Ovary (tissue), 9 donors: Measurements from ENCODE around the gene ANKRD50. TPM values are rescaled to one million over a fixed set of nuclear protein-coding genes. Genes with fewer than 3 reads are reported as not detected.

ENCODE experiments used
- DNase-seq, 5 donors: peaks; one replicate each; pipeline ENCODE4 v3.0.0-alpha.2; 2019 to 2020
- H3K27ac ChIP-seq, 2 donors: fragments of 200-600 bp; one replicate each; pipeline versions ENCODE4 v1.5.1 to v1.8.0; 2019 to 2022
- H3K27me3 ChIP-seq: fragments of 200-600 bp; one replicate; pipeline ENCODE4 v1.8.0; 2022
- H3K36me3 ChIP-seq: fragments of 200-600 bp; sonication (generic); one replicate; pipeline ENCODE4 v1.5.1; 2019
- H3K4me1 ChIP-seq: one replicate; pipeline ENCODE4 v1.8.1; 2013; ENCODE audit warnings: mild to moderate bottlenecking, moderate library complexity; ENCODE audit not compliant: insufficient read depth
- H3K4me3 ChIP-seq: fragments of 200-600 bp; sonication (generic); one replicate; pipeline ENCODE4 v1.5.1; 2017
- H3K9me3 ChIP-seq, 2 donors: fragments of 200-600 bp in 1 of 2; sonication (generic) in 1 of 2; one replicate each; pipeline versions ENCODE4 v1.5.1 to v1.8.1; 2013 to 2019; ENCODE audit warnings: mild to moderate bottlenecking in 1 of 2, moderate library complexity in 1 of 2
- CTCF ChIP-seq, 3 donors: fragments of 450-650 bp in 2 of 3; fragments of 200-600 bp in 1 of 3; IDR thresholded peaks; one replicate each; pipeline versions ENCODE4 v1.5.1 to v1.8.0; 2016 to 2022; ENCODE audit warnings: antibody characterized with exemption in 3 of 3, mild to moderate bottlenecking in 1 of 3
- EP300 ChIP-seq: sonication (generic); formaldehyde crosslinking; IDR thresholded peaks from one replicate; pipeline ENCODE4 v1.6.1; 2017; ENCODE audit warnings: antibody characterized with exemption
- POLR2A ChIP-seq: fragments of 450-650 bp; IDR thresholded peaks from one replicate; pipeline ENCODE4 v1.6.1; 2017; ENCODE audit warnings: antibody characterized with exemption, mild to moderate bottlenecking, moderate library complexity
- WGBS, 3 donors: extraction: QIAGEN DNeasy Blood & Tissue Kit in 1 of 3; methylation state at CpG; one replicate each; pipeline versions ENCODE4 v1.1.5 to v1.1.7; 2013 to 2017; 5-methylcytosine and 5-hydroxymethylcytosine counted together
- intact Hi-C, 4 donors: fragments of 100-400 bp; cut with DNase I; formaldehyde crosslinking; loops; one replicate each; pipeline versions ENCODE4 v1.11.0 to v1.15.1; 2022 to 2023
- polyA plus RNA-seq, 2 donors: library from polyadenylated mRNA; stranded (reverse); fragments of 200-250 nt in 1 of 2; fragments of 350-450 nt in 1 of 2; fragmentation: Illumina TruSeq in 1 of 2; extraction: RNeasy Lipid Tissue Mini Kit (QIAGEN cat#74804) in 1 of 2; gene quantifications; one replicate each; pipeline ENCODE4 v1.2.3, GENCODE V29; 2013 to 2014
- total RNA-seq, 7 donors: library from RNA; depleted of rRNA in 2 of 7; stranded (reverse); fragments of >200 nt in 2 of 7; fragmentation: NEBNext Ultra II Directional in 3 of 7; extraction: Animal tissue kit (Norgen Biotek cat#: 25700) in 3 of 7; gene quantifications; one replicate each; pipeline versions ENCODE4 v1.1.0 to v1.2.4, GENCODE V29; 2016 to 2023
- donor health status: DM: no; HTN: no; CAD: no; lungs with moderate emphysema.
- donor health status: DM: no; HTN: no; CAD: no.
- donor health status: Bipolar disorder and iron deficiency.
- donor health status: DM: yes; HTN: yes; CAD: no.
- donor health status: DM: no; HTN: no; CAD: no.
- donor health status: DM: yes; HTN: yes; CAD: no.

ANKRD50 gene
- total and polyA plus RNA-seq, 9 donors = 7.4 to 17.3 (median 12.9) TPM

GRCh38 chr4:124713185-124713592, 657 bp upstream of the ANKRD50 start:
- TF ChIP-seq POLR2A = no peak
- TF ChIP-seq CTCF (IDR thresholded peaks at IDR 0.05) = peak in 2 of 3 donors; percentile 50 to 52
- peak; percentile 71 to 77 (median 76) for DNase-seq
- peak overlapping the region; percentile 83 to 98 for H3K27ac ChIP-seq
- no peaks in the 10 kb centered on the region for H3K9me3 ChIP-seq
- H3K36me3 ChIP-seq = no peaks in the 10 kb centered on the region
- intact Hi-C loops = no loop called here
- peak overlapping the region; percentile 71 for H3K4me3 ChIP-seq
- WGBS, 3 donors = 1% methylated on average over 12 of the region's 12 CpGs
- no peaks in the 10 kb centered on the region for H3K27me3 ChIP-seq
- peaks cover 5% of the 10 kb centered on the region for H3K4me1 ChIP-seq

- Histone ChIP-seq H3K4me1 (peaks cover 5% of the 10 kb centered on the region), H3K27ac (peak overlapping the region; percentile 83 to 98), H3K9me3 (no peaks in the 10 kb centered on the region), H3K4me3 (peak overlapping the region; percentile 71), H3K36me3 (no peaks in the 10 kb centered on the region), H3K27me3 (no peaks in the 10 kb centered on the region)
- TF ChIP-seq POLR2A (no peak), CTCF (IDR thresholded peaks at IDR 0.05) (no peak), EP300 (no peak)
- intact Hi-C loops = no loop called here
- 1% methylated on average over 34 to 35 of the region's 35 CpGs for WGBS, 3 donors
- peak in 1 of 5 donors; percentile 27 for DNase-seq
Observed at GRCh38 chr4:124711471-124712371, 811 bp downstream of the ANKRD50 start.

GRCh38 chr4:124710911-124711310, 1.6 kb downstream of the ANKRD50 start:
- Histone ChIP-seq H3K9me3 (no peaks in the 10 kb centered on the region), H3K4me1 (peaks cover 5% of the 10 kb centered on the region), H3K36me3 (no peaks in the 10 kb centered on the region), H3K27ac (no peak overlapping the region), H3K27me3 (no peaks in the 10 kb centered on the region), H3K4me3 (no peak overlapping the region)
- intact Hi-C loops = no loop called here
- peak in 1 of 5 donors; percentile 31 for DNase-seq
- WGBS, 3 donors = 6 to 16% (median 7%) methylated on average over 5 of the region's 5 CpGs
- TF ChIP-seq CTCF (IDR thresholded peaks at IDR 0.05) (no peak), POLR2A (no peak), EP300 (no peak)

GRCh38 chr4:124710015-124710741, 2.4 kb downstream of the ANKRD50 start:
- Histone ChIP-seq H3K4me1 (peaks cover 5% of the 10 kb centered on the region), H3K9me3 (no peaks in the 10 kb centered on the region), H3K4me3 (no peak overlapping the region), H3K27ac (no peak overlapping the region), H3K36me3 (no peaks in the 10 kb centered on the region), H3K27me3 (no peaks in the 10 kb centered on the region)
- TF ChIP-seq POLR2A (no peak), CTCF (IDR thresholded peaks at IDR 0.05) (no peak), EP300 (no peak)
- 29 to 42% (median 30%) methylated on average over 7 of the region's 7 CpGs for WGBS, 3 donors
- DNase-seq = no peak
- intact Hi-C loops = no loop called here
